NCI-H524 treated with DMSO at 0.1 percent for 48 hours (cell line): ENCODE measurements around the gene STAG1.
"Not testable (repeated sequence)": the region's sequence is repeated elsewhere in the genome, so short reads cannot be mapped to it uniquely, and the experiment has no call there.

Experiments
- DNase-seq: peaks from one replicate; lab custom pipeline; 2025; lab: John Stamatoyannopoulos, UW

Gene STAG1

DNA sequence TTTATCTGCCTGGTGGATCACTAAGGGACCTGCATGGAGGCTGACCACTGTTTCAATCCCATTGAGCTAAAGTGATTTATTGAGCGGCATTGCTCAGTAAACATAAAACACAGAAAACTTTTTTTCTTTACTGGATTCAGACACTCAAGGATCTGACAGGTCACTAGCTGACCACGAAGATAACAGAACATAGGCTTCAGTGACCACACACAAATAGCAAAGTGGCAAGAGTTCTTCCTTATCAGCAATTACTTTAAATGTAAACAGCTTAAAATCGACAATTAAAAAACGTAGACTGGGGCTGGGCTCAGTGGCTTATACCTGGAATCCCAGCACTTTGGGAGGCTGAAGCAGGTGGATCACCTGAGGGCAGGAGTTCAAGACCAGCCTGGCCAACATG lies 48.7 kb downstream of the STAG1 start:
- no peak for DNase-seq

DNA sequence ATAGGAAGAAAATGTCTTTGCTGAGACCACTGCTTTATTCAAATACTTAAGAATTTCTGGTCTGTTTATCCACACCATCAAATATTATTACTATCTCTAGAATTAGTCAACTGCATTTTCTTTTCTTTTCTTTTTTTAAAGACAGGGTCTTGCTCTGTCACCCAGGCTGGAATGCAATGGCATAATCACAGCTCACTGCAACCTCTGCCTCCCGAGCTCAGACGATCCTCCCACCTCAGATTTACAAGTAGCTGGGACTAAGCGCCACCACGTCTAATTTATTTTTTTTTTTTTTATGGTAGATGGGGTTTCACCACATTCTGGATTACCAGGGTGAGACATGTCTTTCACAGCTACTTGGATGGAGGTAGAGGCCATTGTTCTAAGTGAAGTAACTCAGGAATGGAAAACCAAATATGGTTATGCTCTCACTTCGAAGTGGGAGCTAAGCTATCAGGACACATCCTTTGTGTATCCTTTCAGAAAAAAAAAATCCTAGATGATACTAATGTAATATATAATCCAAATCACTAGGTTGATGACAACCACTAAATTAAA lies 52.8 kb downstream of the STAG1 start:
- DNase-seq = no peak

DNA sequence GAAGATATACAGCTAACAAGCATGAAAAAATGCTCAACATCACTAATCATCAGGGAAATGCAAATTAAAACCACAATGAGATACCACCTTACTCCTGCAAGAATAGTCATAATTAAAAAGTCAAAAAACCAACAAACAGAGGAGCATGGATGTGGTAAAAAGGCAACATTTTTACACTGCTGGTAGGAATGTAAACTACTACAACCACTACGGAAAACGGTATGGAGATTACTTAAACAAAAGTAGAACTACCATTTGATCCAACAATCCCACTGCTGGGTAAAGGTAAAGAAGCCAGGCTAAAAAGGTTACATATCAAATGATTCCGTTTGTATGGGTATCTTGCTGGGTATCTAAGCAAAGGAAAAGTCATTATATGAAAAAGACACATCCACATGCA lies 53.8 kb downstream of the STAG1 start:
- DNase-seq = no peak

DNA sequence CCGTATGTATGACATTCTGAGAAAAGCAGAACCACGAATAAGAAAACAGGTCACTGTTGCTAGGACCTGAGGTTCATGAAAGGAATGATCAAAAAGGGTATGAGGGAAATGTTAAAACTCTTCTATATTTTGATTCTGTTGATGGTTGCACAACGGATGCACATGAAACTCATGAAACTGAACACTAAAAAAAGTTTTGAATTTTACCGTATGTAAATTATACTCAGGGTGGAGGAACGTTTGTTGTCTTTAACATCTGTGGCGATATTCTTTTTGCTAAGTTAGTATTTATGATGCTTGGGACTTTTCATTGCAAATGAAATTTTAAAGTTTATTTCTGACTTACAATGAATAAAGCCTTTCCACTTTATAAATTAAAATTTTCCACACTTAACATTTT lies 55.4 kb downstream of the STAG1 start:
- no peak for DNase-seq

DNA sequence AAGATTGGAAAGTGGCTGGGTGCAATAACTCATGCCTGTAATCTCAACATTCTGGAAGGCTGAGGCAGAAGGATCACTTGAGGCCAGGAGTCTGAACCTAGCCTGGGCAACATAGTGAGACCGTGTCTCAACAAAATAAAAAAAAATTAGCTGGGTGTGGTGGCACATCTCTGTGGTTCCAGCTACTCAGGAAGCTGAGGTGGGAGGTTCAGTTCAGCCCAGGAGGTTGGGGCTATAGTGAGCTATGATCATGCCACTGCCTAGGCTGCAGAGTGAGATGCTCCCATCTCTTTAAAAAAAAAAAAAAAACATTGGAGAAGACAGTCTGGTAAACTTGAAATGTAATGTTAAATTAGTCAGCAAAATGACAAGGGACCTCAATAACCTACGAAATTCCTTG lies 57.9 kb downstream of the STAG1 start:
- no peak for DNase-seq

DNA sequence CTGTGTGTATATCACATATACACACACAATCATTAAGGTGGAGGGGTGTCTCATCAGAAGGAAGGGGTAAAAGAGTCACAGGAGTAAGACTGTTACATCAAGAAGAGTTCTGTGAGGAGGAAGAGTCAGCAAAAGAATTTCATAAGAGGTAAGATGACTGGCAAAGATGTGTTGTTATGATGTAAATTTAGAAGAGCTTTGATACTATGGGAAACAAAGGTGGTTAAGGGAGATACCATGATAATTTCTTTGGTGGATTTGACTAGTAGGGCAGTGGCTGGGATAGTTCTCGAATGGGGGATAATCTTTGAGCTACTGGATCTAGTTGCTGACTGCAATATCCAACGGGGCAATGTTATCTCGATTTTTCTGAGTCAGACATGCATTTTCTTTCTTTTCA lies 61.6 kb downstream of the STAG1 start:
- DNase-seq = no peak

DNA sequence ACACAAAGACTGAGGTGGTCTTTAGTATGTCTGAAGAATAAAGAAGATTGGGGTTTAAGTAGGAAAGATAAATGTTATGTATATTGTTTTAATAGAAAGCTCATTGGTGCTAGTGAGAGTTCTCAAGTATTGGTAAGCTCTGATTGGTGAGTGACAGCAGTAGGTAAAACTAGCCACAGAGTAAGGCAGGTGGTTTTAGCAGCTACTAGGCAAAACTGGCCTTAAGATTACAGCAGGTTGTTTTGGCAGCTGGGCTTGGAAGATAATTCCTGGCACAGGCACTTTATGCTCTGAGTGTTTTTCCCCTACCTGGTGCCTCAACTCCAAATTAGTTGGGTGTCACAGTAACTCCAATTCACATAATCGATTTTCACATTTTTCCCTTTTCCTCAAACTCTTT lies 66.3 kb downstream of the STAG1 start:
- DNase-seq = no peak

DNA sequence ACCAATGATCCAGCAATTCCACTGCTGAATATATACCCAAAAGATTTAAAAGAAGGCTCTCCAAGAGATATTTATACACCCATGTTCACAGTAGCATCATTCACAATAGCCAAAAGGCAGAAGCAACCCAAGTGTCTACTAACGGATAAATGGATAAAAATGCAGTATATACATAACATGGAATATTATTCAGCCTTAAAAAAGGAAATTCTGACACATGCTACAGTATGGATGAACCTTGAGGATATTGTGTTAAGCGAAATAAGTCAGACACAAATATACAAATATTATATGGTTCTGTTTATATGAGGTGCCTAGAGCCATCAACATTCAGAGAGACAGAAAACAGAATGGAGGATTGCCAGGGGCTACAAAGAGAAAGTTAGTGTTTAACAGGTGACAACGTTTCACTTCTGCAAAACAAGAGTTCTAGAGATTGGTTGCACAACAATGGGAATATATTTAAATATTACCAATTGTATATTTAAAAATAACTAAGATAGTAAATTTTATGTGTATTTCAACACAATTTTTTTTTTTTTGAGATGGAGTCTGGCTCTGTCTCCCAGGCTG lies 69.4 kb downstream of the STAG1 start:
- DNase-seq = no peak

DNA sequence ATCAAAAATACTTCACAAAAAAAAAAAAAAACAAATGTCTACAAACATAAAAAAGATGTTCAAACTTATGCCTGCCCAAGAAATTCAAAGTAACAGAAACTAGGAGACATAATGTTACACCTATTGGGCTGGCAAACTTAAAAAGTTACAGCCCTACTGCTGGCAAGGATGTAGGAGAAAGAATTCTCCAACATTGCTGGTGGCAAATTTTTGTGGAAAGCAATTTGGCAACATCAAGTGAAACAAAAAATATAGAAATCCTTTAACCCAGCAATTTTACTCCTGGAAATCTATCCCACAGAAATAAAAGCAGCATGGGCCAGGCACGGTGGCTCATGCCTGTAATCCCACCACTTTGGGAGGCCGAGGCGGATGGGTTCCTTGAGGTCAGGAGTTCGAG lies 73.2 kb downstream of the STAG1 start:
- no peak for DNase-seq

DNA sequence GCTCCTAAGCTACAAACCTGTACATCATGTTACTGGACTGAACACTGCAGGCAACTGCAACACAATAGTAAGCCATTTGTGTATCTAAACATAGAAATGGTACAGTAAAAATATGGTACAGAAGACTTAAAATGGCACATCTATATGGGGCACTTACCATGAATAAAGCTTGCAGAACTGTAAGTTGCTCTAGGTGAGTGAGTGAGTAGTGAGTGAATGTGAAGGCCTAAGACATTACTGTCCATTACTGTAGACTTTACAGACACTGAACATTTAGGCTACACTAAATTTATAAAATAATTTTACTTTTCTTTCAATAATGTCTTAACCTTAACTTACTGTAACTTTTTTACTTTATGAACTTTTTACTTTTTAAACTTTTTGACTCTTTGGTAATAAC lies 76.2 kb downstream of the STAG1 start:
- no peak for DNase-seq

DNA sequence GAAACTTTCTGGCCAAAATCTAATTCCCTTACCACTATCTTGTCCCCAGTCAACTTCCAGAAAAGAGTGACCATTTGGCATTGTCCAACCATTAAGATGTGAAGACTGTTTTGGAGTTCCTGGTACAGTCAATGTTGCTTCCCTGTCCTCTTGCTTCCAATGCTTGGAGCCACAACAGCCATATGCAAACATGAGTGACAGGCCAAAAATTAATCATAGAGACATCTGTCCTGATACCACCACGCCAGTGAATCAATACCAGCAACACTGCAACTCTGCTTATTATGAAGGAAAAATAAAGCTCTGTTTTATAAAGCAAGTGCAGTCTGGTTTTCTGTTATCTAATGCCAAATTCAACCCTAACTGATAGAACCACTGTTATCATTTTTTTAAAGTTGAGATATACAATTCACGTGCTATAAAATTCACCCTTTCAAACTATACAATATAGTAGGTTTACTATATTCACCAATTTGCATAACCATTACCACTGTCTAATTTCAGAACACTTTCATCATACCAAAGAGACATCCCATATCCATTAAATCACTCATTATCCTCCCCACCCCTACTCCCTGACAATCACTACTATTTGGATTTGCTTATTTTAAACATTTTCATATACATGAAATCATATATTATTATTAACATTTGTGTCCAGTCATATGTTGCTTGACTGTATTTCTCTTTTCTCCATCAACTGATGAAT lies 76.9 kb downstream of the STAG1 start:
- no peak for DNase-seq

DNA sequence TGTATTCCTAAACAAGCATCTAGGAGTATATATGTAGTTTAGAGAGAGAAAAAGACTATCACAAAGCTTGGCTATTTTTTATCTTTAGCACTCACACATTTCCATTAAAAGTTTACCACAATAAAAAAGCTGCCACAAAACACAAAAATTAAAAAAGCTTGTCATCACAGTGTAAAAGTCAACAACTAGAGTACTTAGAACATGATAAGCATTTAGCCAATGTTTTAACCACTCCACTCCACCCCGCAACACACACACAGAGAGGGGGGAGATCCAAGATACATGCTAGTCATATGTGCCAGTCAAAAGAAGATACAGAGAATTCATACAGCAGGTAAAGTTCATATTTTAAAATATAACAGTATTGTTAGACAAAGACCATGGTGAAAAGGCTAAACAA lies 79.7 kb downstream of the STAG1 start:
- no peak for DNase-seq

DNA sequence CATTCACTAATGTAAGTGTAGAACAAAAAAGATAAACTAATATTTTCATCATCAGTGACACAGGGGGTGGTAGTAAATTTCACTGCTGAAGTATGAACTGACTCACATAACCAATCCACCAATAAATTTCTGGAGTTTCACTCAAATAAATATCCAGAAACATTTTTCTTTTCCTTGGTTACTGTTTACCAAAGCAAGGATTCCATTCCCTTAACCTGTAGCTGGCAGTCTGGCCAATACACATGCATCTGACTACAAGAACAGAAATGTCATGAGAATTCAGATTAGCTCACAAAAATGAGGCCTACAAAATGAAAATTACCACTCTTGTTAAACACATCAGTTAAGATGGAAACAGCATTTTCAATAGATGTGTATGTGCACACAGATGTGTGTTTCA lies 80.3 kb downstream of the STAG1 start:
- no peak for DNase-seq

DNA sequence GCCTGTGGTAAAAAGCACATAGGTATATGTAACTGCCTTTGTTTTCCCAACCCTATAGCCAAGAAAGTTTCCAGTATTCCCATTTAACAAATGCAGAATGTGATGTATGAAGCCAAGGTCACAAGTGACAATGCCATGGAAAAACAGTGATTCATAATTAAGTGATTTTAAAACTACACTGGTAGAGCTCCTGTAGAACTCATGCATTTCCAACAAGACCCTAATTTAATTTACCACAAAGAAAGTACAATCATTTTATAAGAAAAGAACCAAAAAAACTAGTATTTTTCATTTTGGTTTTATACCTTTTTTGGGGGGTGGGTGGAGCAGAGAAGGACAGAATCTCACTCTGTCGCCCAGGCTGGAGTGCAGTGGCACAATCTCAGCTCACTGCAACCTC lies 82.0 kb downstream of the STAG1 start:
- no peak for DNase-seq

DNA sequence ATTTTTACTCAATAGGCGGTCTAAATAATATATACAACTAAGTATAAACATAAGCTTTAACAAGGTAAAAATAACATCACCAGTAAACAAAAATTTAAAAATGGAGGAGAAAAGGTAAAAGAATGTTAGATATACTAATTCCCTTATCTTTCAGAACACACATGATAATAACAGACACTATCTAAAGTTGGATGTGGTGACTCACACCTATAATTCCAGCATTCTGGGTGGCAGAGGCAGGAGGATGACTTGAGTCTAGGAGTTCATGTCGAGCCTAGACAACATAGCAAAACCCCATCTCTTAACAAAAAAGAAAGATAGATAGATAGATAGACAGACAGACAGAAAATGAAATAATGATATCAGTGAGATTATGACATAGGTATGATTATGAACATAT lies 85.1 kb downstream of the STAG1 start:
- no peak for DNase-seq

DNA sequence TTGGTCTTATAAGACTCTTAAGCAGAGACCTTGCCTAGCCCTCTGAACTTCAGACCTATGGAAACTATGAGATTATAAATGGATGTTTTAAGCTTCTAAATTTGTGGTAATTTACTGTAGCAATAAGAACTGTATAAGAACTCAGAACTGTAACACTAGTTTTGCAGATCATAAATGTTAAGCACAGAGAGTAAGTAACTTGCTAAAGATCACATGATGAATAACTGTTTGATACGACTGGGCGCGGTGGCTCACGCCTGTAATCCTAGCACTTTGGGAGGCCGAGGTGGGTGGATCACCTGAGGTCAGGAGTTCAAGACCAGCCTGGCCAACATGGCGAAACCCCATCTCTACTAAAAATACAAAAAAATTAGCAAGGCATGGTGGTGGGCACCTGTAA lies 85.9 kb downstream of the STAG1 start:
- DNase-seq = not testable (repeated sequence)

DNA sequence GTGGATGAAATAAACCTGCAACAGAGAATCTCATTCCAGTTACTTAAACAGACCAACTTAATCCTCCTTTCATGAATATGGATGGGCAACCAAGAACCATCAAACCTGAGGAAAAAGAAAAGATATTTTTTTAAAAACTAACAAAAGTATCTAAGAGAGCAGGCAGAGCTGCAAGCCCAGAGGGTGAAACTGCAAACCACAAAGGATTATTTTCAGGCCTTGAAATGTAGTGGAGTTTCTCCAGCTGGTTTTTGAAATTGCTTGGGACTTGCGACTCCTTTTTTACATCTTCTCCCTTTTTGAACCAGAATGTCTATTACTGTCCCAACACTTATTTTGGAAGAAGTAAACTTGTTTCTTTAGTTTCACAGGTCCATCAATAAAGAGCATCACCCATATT lies 87.4 kb downstream of the STAG1 start:
- DNase-seq = no peak

DNA sequence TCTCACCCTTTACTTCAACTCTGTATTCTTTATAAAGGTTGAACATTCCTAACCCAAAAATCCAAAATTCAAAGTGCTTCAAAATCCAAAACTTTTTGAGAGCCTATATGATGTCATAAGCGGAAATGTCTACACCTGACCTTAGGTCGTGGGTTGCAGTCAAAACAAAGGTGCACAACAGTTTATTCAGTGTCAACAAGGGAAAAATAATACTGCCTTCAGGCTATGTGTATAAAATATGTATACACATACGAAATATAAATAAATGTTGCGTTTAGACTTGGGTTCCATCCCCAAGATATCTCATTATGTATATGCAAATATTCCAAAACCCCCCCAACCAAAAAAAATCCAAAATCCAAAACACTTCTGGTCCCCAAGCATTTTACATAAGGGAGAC lies 90.9 kb downstream of the STAG1 start:
- no peak for DNase-seq

DNA sequence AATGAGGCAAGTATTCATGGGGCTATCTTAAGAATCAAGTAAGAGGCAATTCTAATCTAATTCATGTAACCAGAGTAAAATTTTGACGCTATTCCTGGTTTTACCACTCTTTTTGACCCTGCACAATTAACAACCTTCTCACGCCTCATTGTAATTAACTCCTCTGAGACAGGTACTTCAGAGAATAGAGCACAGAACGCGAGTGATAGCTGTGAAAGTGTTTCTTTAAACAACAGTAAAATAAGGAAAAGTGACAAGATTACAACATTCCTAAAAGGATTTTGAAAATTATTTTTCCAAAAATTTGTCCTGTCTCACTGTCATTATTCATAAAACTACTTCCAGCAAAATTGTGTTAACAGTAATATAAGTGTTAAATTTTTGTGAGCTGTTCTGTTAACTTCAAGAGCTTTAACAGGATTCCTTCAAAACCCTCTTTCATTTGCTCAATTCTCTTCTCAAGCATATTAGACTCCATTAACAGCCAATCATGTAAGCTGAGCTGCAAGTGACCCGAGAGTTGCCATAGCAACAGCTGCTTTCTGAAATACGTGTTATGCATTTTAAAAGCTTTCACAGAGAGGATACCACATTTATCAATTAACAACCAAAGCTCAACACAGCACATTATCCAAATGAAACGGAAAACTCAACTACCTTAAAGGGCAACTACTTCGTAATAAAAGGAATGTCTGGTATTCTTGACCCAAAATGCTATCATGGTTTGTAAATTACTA lies 93.1 kb downstream of the STAG1 start:
- DNase-seq = peak; percentile 88

DNA sequence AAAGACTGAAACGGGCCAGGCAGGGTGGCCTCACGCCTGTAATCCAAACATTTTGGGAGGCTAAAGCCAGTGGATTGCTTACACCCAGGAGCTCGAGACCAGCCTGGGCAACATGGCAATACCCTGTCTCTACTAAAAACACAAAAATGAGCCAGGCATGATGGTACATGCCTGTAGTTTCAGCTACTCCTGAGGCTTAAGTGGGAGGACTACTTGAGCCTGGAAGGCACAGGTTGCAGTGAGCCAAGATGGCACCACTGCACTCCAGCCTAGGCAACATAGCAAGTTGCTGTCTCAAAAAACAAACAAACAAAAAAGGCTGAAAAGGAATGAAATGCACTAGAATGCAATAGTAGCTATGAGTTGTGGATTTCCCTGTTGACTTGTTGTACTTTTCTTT lies 94.7 kb downstream of the STAG1 start:
- DNase-seq = no peak

DNA sequence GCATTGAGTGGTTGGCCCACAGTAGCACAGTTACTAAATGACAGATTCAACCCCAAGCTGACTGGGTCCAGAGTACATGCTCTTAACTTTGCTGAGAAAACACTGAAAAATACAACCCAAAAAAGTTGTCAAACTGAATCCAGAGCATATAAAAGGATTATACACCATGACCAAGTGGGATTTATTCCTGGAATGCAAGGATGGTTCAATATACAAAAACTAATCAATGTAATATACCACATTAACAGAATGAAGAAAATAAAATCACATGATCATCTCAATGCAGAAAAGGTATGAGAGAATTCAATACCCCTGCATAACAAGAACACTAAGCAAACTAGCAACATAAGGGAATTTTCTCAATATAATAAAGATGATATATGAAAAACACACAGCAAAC lies 98.5 kb downstream of the STAG1 start:
- DNase-seq = no peak

DNA sequence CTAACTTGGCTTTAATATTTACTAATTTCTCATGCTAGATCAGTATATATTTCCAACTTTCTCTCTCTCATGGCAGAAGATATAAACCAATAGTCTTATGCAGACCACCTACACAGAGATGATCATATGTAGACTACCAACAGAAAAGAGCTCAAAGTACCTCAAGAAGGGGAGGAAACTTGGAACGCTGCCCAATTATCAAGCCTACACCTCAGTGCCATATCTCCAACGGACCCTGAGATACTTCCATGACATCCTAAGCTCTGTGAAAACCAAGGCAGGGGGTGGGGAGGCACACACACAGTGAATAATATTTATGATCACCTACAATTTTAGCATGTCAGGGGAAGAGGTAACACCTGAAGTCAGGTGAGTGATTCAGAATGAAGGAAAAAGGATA lies 100.6 kb downstream of the STAG1 start:
- DNase-seq = no peak

DNA sequence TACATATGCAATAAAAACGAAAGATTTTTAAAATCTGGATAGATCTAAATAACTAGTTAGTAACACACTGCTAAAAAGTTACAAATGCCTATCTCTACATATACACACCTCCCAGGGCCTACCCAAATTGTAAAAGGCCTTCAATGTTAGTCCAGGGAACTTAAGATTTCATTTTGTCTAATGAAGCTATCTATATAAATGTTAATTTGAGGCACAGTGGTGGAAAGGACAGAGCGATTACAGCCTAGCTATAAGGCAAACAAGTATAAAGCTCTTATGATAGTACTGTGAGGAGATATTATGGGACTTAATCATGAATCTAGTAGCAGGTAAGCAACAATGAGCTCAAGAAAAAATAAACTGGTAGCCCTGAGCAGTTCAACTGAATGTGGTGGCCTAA lies 101.7 kb downstream of the STAG1 start:
- DNase-seq = no peak
